HT1080 (cell line): Measurements from ENCODE around the gene RASGRF1. TPM values are rescaled to one million over a fixed set of nuclear protein-coding genes. Genes with fewer than 3 reads are reported as not detected.

ENCODE experiments used
- DNase-seq: peaks from one replicate; pipeline ENCODE4 v3.0.0-alpha.2; 2015; ENCODE audit warnings: low read depth
- total RNA-seq: library from RNA; depleted of rRNA; stranded (reverse); fragments of >200 nt; shearing (Covaris generic); gene quantifications from 2 replicates; pipeline ENCODE4 v1.2.3, GENCODE V29; 2014

The RASGRF1 gene
- total RNA-seq, 1 experiment from 2014 or later = 0.14 TPM

DNA sequence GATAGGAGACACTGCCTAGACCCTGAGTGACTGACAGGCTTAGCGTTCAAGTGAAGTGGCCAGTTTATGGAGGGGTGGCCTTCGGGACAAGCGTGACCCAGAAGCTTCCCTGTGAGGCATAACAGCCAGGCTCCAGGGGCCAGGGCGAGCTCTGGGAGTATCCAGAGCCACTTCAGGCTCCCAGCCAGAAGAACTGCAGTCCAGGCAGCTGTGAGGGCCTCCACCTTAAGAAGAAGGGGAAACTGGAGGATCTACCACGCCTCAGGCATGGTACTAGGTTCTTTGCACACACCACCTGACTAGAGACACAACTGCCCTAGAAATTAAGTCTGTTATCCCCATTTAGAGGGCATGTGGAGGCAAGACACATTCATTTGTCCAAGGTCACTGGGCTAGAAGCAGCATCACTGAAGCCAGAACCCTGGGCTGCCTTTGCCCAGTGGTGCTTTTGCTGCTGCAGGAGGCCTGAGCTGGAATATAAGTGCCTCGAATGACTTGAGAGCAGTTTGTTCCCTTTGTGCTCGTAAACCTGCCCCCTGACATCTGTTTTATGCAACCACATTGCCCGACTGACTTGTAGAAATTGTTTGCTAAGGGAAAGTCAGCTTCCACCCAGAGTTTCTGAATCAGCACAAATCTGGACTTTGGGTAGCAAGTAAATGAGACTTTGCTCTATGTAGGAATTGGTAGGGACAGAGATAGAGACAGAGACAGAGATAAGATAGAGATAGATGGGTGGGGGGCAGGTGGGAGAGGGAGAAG lies 23.3 kb downstream of the RASGRF1 start:
- DNase-seq = no peak

DNA sequence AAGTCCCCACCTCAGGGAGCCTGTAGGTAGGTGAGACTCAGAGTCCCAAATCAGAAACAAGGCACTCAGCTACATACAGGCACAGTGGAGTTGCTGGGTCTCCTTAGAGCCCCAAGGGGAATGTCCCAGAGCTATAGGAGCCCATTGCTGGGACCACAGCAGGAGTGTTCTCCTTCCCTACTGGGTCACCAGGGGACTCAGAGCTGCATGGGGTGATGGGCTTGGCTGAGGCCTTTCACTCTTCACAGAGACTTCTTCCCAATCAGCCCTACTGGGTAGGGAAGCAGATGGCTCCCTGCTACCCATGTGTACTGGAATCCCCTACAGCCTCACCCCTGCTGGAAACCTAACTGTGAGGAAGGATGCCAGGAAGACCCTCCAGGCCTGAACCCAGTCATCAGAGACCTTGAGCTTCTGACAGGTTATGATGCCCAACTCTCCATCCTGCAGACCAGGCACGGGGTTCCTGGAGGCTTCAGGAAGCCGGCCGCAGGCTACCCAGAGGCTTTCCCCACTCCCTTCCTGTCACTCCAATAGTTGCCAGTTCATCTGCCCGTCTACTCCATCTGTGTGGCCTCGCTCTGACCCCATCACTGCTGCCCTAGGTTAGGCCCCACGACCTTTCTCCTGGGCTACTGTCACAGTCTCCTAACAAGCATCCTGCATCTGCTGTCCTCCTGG lies 24.0 kb downstream of the RASGRF1 start:
- DNase-seq = no peak

DNA sequence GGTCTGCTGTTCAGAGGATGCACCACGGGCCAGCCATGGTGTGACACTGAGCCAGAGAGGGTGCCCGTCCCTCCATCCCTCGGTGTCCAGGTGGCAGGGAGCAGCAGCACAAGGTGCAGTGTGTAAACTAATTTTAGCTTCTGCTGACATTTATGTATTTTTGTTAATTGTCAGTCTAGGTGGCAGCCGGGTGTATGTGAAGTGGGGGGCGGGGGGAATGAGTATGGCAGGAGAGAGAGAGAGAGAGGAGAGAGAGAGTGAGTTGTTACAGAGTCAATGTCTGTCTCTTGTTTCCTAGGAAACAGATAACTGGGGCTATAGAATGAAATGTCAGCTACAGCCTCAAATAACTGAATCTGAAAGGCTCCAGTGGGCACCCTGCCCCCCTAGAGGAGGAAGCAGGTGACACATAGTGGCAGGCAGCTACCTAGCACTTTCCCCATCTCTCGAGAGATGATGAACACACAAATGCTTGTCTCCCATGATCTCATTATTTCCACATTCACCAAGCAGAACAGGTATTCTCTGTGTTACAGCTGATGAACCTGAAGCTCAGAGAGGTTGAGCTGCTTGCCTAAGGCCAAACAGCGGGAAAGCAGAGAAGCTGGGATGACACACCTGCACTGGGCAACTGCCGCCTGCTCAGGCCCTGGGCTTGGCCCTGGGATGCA lies 24.7 kb downstream of the RASGRF1 start:
- no peak for DNase-seq

DNA sequence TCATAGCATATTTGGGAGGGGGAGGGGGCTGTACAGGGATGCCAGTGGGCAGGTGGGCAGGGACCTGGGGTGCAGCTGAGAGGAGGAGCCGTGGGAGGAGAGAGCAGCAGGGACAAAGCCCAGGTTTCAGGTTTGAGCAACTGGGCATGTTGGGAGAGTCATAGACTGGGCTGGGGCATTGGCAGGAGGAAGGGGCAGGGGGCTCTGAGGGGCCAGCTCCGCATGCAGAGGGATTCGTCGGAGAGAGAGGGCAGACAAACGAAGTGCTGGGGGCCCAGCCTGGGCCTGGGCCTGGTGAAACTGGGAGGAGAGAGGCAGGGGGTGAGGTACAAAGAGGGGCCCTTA lies 25.2 kb downstream of the RASGRF1 start:
- no peak for DNase-seq

DNA sequence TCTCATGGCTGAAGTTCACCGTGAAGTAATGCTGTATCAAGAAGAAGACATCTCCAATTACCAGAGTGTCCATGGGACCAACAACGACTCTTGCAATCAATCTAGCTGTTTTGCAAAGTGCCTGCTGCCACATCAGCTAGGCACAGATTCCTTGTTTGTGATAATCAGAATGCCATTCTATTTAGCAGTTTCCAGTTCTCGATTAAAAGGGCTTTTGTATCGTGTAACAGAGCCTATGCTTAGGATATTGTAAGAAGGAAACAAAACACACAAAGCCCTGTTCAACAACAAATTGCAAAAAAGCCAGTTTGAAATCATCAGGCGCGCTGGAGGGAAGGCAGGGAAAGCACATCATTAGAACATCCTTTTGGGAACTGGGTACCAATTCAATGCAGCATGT lies 26.1 kb downstream of the RASGRF1 start:
- DNase-seq = no peak

DNA sequence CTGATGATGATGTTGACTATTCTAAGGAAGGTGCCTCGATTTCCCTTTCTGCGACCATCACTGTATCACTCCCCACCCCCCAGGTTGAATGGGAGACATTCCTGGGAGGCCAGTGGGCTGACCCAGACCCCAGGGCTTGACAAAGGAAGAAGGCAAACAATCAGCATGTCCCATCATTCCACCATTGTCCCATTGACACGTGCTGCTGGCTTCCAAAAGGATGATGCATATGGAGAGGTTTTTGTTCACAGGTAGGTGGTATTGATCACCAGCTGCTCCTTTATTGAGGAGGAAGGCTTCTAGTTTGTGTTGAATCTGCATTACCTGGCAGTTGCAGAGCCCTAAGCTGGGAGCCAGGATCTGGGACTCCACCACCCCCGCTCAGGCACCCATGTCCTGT lies 30.4 kb downstream of the RASGRF1 start:
- DNase-seq = no peak

DNA sequence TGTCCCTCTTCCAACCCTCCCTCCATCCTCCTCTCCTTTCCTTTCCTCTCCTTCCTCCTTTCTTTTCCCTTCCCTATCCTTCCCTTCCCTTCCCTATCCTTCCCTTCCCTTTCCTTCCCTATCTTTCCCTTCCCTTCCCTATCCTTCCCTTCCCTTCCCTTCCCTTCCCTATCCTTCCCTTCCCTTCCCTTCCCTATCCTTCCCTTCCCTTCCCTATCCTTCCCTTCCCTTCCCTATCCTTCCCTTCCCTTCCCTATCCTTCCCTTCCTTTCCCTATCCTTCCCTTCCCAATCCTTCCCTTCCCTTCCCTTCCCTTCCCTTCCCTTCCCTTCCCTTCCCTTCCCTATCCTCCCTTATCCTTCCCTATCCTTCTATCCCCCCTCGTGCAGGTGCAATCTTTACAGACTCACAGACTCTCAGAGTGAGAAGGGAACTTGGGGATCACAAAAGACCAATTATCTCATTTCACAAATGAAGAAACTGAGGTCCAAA lies 31.5 kb downstream of the RASGRF1 start:
- DNase-seq = no peak

DNA sequence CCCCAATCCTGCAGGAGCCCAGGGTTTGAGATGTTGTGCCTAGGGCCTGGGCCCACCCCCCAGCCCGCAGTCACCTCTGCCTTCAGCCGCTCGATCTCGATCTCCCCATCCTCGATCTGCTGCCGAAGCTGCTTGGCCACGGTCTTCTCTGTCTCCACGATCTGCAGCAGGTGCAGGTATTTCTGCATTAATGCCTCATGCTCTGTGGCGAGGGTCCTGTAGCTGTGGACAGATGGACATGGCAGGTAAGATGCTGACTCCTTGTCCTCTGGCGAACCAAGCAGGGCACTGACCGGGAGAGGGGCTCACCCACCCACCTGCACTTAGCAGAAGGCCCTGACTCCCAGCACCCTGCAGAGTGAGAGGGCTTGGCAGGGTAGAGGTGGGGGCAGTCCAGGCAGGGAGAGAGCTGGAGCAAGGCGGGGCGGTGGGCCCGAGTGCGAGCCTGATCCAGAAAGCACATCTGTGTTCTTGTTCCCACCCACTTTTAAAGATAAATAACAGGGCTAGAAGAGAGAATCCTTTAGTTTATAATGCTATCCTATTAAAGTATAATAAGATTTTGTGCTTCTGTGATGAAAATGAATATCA lies 32.2 kb downstream of the RASGRF1 start:
- DNase-seq = no peak

DNA sequence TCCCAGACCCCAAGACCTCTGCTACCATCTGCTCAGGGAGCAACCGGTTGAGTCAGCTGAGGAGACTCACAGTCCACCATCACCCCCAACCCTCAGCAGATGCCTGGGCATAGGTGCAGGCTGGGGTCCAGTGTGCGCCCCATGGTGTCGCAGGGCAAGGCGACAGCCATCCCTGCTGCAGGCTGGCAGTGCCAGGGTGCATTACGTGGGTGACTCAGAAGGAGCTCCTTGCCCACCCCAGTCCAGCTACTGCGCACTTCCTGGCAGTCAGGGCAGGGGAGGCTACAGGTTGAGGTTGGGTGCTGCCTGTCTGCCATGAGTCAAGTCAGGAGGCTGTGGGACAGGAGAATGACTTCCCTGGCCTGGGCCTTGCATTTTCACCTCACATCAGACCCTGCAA lies 33.5 kb downstream of the RASGRF1 start:
- DNase-seq = no peak

DNA sequence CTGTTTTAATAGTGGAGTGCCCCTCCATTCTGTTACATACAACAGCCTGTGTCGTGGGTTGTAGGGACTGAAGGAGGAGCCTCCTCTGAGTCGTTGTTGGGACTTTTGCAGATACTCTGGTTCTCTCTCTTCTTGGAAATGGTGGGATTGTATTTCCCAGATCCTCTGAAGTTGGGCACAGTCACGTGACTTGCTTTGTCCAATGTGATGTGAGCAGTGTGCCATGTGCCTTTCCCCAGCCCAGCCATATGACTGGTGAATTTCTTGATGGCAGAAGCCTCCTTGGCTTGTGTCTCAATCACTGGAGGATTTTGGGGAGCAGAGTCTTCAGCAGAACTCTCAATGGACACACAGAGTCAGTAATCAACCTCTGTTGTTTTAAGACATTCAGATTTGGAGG lies 36.2 kb downstream of the RASGRF1 start:
- DNase-seq = no peak

DNA sequence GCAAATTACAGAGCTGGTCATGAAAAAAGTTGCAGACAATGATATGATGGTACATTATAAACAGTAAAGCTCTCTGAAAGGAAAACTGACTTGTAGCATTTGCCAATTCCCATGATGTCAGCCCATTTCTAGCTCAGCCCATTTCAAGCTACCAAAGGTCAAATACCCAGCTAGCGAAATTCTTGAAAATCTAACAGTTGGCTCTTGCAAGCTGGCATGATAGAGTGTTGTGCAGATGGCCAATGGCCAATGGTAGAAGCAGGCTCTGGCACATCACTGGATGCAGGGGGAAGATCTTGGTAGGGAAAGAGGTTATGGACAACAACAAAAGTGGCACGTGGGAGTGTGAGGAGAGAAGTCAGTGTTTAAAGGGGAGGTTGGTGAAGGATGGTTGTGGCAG lies 36.7 kb downstream of the RASGRF1 start:
- DNase-seq = no peak

DNA sequence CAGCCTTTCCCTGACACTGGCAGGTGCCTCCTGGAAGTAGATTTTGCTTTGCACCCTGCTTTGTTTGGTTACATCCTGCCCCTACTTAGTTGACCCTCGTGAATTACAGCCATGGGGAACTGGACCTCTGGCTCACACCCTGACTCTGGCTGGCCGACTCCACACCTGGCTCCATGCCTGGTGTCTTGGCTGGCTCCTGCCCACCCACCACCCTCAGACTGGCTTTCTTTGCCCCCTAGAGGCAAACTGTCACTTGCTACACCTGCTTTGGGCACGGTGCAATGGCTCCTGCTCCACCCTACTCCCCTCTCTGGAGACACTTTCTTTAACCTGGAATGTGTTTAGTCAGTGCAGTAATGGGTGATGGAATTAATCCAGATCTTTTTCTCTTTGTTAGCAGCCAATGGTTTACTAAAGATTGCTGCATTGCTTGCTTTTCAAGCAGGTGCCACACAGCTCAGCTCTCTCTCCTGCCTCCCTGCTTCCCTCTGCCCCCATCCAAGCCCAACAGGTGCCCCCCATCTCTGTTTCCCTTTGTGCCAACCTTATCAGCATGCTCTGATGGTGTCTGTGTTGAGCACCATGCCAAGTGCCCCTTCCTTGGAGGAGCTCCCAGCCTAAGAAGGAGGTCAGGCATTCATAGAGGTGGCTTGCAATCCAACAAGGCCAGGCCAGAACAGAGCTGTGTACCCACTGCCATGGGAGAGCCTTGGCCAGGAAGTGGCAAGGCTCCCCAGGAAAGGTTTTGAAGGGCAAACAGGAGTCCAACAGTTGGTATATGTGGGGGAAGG lies 38.4 kb downstream of the RASGRF1 start:
- DNase-seq = no peak

DNA sequence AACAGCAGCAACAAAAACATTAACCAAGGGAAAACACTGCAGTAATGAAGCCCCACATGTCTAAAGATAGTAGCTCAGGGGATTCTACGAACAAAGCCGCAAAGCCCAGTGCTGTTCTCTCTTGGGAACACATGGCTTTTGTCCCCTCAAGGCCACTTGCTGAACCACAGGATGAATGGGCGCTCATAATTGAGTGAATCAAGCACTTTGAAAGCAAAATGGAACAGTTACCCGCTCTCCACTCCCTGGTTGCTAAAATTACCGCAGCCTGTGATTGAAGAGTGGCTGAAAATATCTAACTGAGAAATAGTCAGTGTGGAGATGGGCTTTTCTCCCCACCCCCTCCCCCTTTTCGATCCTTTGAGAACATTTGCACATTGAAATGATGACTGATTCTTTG lies 39.6 kb downstream of the RASGRF1 start:
- no peak for DNase-seq

DNA sequence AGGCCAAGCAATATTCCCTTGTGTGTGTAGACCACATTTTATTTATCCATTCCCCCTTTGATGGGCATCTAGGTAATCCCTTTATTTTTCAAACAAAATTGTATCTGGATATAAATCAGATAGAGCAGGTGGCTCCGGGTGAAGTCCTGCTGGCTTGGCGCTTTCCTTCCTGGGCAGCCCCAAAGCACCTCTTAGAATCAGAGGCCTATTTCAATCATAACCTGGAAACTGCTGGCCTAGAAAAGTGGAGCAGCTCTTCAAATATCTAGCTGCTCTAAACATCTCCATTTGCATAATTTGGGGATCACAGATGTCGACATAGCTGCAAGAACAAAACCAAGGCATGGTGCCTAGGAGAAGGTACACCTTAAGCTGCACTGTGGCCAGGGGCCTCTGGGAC lies 40.2 kb downstream of the RASGRF1 start:
- no peak for DNase-seq

DNA sequence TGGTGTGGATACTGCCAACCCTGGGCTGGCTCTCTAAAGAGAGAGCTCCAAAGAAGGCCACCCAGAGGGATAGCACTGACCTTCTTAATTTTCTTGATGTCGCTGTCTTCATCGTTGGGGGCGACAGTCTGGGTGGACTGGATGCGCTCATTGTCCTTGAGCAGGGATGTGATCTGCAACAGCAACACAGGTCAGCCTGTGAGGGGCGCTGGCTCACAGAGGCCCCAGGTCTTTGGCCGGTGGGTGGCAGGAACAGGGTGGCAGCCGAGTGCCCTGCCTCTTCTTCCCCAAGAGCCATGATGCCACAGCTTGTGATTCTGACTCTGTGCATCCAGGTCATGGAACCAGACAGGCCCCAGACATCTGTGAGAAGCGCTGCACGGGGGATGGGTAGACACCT lies 41.2 kb downstream of the RASGRF1 start:
- DNase-seq = no peak

DNA sequence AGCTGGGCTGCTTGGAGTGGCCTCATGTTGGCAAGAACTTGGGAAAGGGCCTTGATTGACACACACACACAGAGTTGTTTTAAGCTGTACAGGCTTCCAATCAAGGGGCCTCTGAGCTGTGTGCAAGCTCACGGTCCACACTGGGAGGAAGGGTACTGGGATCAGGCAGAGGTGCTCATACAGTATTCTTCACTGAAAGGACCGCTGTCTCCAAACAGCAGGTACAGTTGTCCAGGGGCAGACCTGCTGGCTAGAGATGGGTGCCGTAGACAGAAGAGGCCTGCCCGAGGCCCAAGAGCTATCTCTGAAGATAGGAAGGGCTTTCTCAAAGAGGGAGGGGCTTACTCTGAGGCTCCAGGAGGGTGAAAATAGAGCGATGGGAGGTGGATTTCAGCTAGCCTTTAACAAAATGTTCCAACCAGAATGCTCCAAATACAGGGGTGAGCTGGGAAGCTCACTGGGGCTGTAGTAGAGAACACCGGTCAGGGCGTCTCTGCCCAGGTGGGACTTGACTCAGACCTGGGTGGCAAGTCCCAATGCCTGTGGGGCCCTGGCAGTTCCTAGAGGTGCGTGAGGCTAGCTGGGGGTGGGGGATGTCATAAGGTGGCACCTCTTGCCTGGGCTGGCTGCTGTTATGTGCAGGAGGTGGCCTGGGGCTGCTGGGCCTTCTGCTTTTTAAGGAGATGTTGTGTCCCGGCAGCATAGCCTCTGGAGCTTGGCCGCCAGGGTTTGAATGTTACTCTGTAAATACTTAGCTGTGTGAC lies 42.7 kb downstream of the RASGRF1 start:
- no peak for DNase-seq

DNA sequence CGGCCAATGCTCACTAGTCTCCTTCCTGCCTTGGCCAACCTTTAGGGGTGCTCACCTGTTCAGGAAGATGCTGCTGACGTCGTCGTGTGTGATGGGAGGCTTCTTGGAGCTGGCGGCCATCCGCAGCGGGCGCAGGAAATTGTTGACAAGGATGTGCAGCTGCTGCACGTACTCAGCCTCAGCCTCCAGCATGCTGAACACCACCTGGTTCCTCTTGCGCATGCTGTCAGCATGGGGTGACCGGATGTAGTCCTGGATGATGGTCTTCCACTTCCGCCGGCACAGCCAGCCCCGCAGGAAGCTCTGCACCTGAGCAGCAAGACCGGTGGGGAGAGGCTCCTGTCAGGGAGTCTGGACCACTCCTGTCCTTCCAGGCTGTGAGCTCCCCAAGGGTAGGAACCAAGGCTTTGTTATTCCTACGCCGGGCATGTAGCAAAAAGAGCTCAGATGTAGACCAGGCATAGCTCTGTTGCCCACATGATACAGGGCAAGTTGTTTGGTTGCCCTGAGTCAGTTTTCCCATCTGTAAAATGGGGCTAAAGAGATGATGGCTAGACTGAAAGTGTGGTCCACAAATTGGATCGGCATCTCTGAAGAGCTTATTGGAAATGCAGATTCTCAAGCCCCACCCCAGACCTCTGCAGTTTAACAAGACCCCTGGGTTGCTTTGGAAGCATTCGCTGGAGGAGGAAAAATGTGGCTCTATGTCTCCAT lies 43.7 kb downstream of the RASGRF1 start:
- DNase-seq = no peak

DNA sequence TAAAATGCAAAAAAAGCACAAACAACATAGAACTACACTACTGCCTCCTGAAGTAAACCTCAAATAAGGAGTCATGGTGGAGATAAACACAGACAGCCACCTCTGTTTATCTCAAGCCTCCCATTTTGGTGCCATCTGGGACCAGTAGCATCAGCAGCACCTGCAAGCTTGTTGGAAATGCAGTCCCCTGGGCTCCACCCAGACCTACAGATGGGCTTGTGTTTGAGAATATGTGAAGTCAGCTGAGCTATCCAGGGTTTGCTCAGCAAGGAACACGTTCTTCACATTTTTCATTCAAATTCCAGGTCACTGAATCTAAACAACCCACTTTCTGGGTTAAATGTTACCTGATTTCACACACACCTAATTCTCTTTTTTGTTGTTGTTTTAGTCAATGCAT lies 45.5 kb downstream of the RASGRF1 start:
- DNase-seq = no peak

DNA sequence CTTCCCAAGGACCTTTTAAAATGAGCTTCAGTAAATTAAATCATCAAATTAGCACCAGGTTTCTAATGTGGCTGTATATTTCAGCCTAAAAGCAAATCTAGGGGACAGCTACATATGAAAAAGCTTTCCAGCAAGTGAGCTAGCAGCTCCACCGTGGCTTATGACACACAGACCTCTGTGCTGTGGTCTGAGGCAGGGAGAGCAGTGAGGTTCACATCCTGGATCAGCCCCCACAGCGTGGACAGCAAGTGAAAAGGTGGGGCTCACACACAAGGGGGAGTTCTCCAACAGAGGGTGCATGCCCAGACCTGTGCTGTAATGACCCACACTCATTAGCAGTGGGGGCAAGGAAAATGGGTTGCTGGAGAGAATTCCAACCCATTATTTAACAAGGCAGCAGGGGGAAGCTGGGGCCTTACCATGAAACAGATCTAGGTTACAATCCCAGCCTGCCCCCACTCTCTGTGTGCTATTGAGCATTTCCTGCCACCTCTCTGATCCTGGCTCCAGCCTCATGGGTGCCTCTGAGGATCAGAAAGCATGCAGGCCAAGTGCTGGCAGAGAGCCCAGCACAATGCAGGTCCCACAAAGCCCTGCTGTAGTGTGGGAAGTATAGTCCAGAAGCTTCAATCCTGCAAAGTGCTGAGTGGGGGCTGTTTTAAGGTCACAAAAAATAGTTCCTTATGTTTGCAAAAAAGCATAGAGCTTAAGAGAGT lies 48.2 kb downstream of the RASGRF1 start:
- DNase-seq = no peak
